ACC112 (cell line): ENCODE results near the gene DAO.
A peak's percentile ranks its signal among the peaks of the same experiment; 100 is the strongest.

ENCODE experiments used
- H2AFZ ChIP-seq: fragments of 200-600 bp; sonication (generic); one replicate; pipeline ENCODE4 v1.6.0; 2017; ENCODE audit warnings: antibody characterized with exemption, low read length; ENCODE audit not compliant: unreplicated experiment
- H3K27ac ChIP-seq: fragments of 200-600 bp; sonication (generic); 2 replicates; pipeline ENCODE4 v1.5.1; 2014; ENCODE audit warnings: low read depth, mild to moderate bottlenecking, antibody characterized with exemption, low read length, moderate library complexity
- H3K27me3 ChIP-seq: fragments of 200-600 bp; sonication (generic); 2 replicates; pipeline ENCODE4 v1.6.1; 2014; ENCODE audit warnings: mild to moderate bottlenecking, antibody characterized with exemption, low read length, moderate library complexity, mixed read lengths; ENCODE audit not compliant: insufficient read depth
- H3K36me3 ChIP-seq: fragments of 200-600 bp; sonication (generic); 2 replicates; pipeline ENCODE4 v1.6.1; 2016; ENCODE audit warnings: mild to moderate bottlenecking, antibody characterized with exemption, low read length, moderate library complexity, mixed read lengths; ENCODE audit not compliant: insufficient read depth
- H3K4me1 ChIP-seq: fragments of 200-600 bp; sonication (generic); one replicate; pipeline ENCODE4 v1.6.1; 2016; ENCODE audit warnings: low read length, mixed read lengths; ENCODE audit not compliant: insufficient read depth, unreplicated experiment, control insufficient read depth
- H3K4me3 ChIP-seq: fragments of 200-600 bp; sonication (generic); 2 replicates; pipeline ENCODE4 v1.5.1; 2014; ENCODE audit warnings: mild to moderate bottlenecking, low read depth, low read length
- H3K79me2 ChIP-seq: fragments of 200-600 bp; sonication (generic); one replicate; pipeline ENCODE4 v1.6.0; 2016; ENCODE audit warnings: low read length; ENCODE audit not compliant: control insufficient read depth, unreplicated experiment, insufficient read depth

The DAO gene

GRCh38 chr12:108879615-108880254 lies at the start of gene DAO:
Gene DAO, plus strand, starts transcription at chr12:108880092. Its CDS starts 4,915 bp downstream, at chr12:108885007.
- Histone ChIP-seq H3K4me3 (no peak within 1 kb of the TSS), H3K36me3 (no peaks in the 10 kb centered on the region), H2AFZ (no peak within 1 kb of the TSS), H3K27ac (no peak within 1 kb of the TSS), H3K27me3 (no peaks in the 10 kb centered on the region), H3K4me1 (no peaks in the 10 kb centered on the region), H3K79me2 (no peaks in the 10 kb centered on the region)

GRCh38 chr12:108831309-108831991 lies 48.4 kb upstream of the DAO start:
- H3K27ac ChIP-seq, result peak overlapping the region; percentile 99
- peaks cover 40% of the 10 kb centered on the region for H3K36me3 ChIP-seq
- H3K4me1 ChIP-seq, result peaks cover 87% of the 10 kb centered on the region
- no peak overlapping the region for H2AFZ ChIP-seq
- peaks cover 78% of the 10 kb centered on the region for H3K79me2 ChIP-seq
- no peaks in the 10 kb centered on the region for H3K27me3 ChIP-seq
- no peak overlapping the region for H3K4me3 ChIP-seq

- peaks cover 87% of the 10 kb centered on the region for H3K4me1 ChIP-seq
- H3K4me3 ChIP-seq, result peak overlapping the region; percentile 58
- no peaks in the 10 kb centered on the region for H3K27me3 ChIP-seq
- peaks cover 83% of the 10 kb centered on the region for H3K79me2 ChIP-seq
- H3K36me3 ChIP-seq, result peaks cover 43% of the 10 kb centered on the region
- peak overlapping the region; percentile 99 for H3K27ac ChIP-seq
- H2AFZ ChIP-seq, result no peak overlapping the region
Observed at GRCh38 chr12:108832208-108832607, 47.7 kb upstream of the DAO start.

- Histone ChIP-seq H3K36me3 (peaks cover 47% of the 10 kb centered on the region), H3K27me3 (no peaks in the 10 kb centered on the region), H3K27ac (peak overlapping the region; percentile 99), H2AFZ (no peak overlapping the region), H3K4me3 (peak overlapping the region; percentile 58), H3K79me2 (peaks cover 83% of the 10 kb centered on the region), H3K4me1 (peaks cover 87% of the 10 kb centered on the region)
Observed at GRCh38 chr12:108832730-108833354, 47.0 kb upstream of the DAO start.

- Histone ChIP-seq H3K79me2 (peaks cover 81% of the 10 kb centered on the region), H3K4me1 (peaks cover 86% of the 10 kb centered on the region), H3K4me3 (peak overlapping the region; percentile 58), H2AFZ (no peak overlapping the region), H3K27me3 (no peaks in the 10 kb centered on the region), H3K36me3 (peaks cover 46% of the 10 kb centered on the region), H3K27ac (peak overlapping the region; percentile 99)
Observed at GRCh38 chr12:108833355-108833733, 46.5 kb upstream of the DAO start.

- peak overlapping the region; percentile 99 for H3K27ac ChIP-seq
- H3K36me3 ChIP-seq, result peaks cover 42% of the 10 kb centered on the region
- H3K4me1 ChIP-seq, result peaks cover 85% of the 10 kb centered on the region
- no peaks in the 10 kb centered on the region for H3K27me3 ChIP-seq
- H2AFZ ChIP-seq, result no peak overlapping the region
- H3K79me2 ChIP-seq, result peaks cover 76% of the 10 kb centered on the region
- H3K4me3 ChIP-seq, result peak overlapping the region; percentile 58; the same call in 1 of the 2 replicates
Observed at GRCh38 chr12:108833757-108834472, 46.0 kb upstream of the DAO start.

GRCh38 chr12:108835860-108836634 lies 43.8 kb upstream of the DAO start:
- Histone ChIP-seq H3K79me2 (peaks cover 67% of the 10 kb centered on the region), H3K27me3 (no peaks in the 10 kb centered on the region), H3K36me3 (peaks cover 32% of the 10 kb centered on the region), H3K27ac (peak overlapping the region; percentile 99), H3K4me1 (peaks cover 94% of the 10 kb centered on the region), H3K4me3 (no peak overlapping the region), H2AFZ (no peak overlapping the region)

GRCh38 chr12:108837239-108837638 lies 42.7 kb upstream of the DAO start:
- Histone ChIP-seq H3K27ac (peak overlapping the region; percentile 99), H3K4me1 (peaks cover 84% of the 10 kb centered on the region), H3K79me2 (peaks cover 62% of the 10 kb centered on the region), H3K27me3 (no peaks in the 10 kb centered on the region), H2AFZ (no peak overlapping the region), H3K36me3 (peaks cover 26% of the 10 kb centered on the region; the same call in 1 of the 2 replicates), H3K4me3 (peak overlapping the region; percentile 10; the same call in 1 of the 2 replicates)

GRCh38 chr12:108837680-108838079 lies 42.2 kb upstream of the DAO start:
- Histone ChIP-seq H3K4me3 (peak overlapping the region; percentile 10; the same call in 1 of the 2 replicates), H3K4me1 (peaks cover 80% of the 10 kb centered on the region), H3K79me2 (peaks cover 62% of the 10 kb centered on the region), H3K27ac (peak overlapping the region; percentile 99), H2AFZ (no peak overlapping the region), H3K27me3 (no peaks in the 10 kb centered on the region), H3K36me3 (peaks cover 30% of the 10 kb centered on the region; the same call in 1 of the 2 replicates)
